ENCODE measurements around the gene OR5K4. TPM values are rescaled to one million over a fixed set of nuclear protein-coding genes. Genes with fewer than 3 reads are reported as not detected.

The OR5K4 gene
- total and polyA plus RNA-seq, 2 of the 8 experiments (the other 6 are each of a cell fraction or from before 2014, with no cell fraction given), result not detected

DNA sequence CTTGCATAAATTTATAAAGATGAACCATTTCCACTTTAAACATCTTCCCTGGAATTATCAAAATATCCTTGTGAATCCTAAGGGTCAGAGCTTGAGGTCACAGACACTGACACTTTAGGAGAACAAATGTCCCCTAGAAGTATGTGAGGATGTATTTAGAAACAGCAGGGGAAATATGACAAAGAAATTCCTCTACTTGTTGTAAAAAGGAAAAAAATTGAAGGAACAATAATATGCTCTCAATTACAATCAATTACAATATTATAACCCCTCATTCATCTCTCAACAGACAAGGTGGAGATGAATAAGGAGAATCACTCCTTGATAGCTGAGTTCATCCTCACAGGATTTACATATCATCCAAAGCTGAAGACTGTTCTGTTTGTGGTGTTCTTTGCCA, 36.7 kb downstream of the OR5K4 start, which contains the start of gene OR5K3 (continued):
- TF ChIP-seq CTBP2 (IDR thresholded peaks at IDR 0.05; ENCODE audit: borderline replicate concordance, insufficient read depth, insufficient read length, low read length) (no peak), SIN3A (conservative IDR thresholded peaks at IDR 0.05 in 1 of 2, IDR thresholded peaks at IDR 0.05 in 1 of 2; ENCODE audit: low read depth in 1 of 2, low read length in 2 of 2) (no peak), TAF7 (optimal IDR thresholded peaks at IDR 0.05; ENCODE audit: borderline replicate concordance, low read depth, low read length) (no peak), MAFK (IDR thresholded peaks at IDR 0.05; ENCODE audit: low read depth, low read length) (no peak), POU5F1 (IDR thresholded peaks at IDR 0.05; ENCODE audit: low read depth, low read length) (no peak)
- TF ChIP-seq, protein P1, sequence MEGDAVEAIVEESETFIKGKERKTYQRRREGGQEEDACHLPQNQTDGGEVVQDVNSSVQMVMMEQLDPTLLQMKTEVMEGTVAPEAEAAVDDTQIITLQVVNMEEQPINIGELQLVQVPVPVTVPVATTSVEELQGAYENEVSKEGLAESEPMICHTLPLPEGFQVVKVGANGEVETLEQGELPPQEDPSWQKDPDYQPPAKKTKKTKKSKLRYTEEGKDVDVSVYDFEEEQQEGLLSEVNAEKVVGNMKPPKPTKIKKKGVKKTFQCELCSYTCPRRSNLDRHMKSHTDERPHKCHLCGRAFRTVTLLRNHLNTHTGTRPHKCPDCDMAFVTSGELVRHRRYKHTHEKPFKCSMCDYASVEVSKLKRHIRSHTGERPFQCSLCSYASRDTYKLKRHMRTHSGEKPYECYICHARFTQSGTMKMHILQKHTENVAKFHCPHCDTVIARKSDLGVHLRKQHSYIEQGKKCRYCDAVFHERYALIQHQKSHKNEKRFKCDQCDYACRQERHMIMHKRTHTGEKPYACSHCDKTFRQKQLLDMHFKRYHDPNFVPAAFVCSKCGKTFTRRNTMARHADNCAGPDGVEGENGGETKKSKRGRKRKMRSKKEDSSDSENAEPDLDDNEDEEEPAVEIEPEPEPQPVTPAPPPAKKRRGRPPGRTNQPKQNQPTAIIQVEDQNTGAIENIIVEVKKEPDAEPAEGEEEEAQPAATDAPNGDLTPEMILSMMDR (IDR thresholded peaks at IDR 0.05; ENCODE audit: control extremely low read depth in 1 of 3, insufficient read depth in 1 of 3, low read depth in 1 of 3, low read length in 3 of 3), result no peak

Measured in H1 (cell line).